GM18511 (cell line): Measurements from ENCODE around the gene CDIPT.
"Not testable (repeated sequence)": the region's sequence is repeated elsewhere in the genome, so short reads cannot be mapped to it uniquely, and the experiment has no call there.

Experiments used
- ATAC-seq: cut with Tn5 transposase; IDR thresholded peaks from one replicate; pipeline ENCODE4 v1.9.1; 2021; ENCODE audit warnings: mild to moderate bottlenecking, moderate library complexity; ENCODE audit not compliant: unreplicated experiment

Gene CDIPT

DNA sequence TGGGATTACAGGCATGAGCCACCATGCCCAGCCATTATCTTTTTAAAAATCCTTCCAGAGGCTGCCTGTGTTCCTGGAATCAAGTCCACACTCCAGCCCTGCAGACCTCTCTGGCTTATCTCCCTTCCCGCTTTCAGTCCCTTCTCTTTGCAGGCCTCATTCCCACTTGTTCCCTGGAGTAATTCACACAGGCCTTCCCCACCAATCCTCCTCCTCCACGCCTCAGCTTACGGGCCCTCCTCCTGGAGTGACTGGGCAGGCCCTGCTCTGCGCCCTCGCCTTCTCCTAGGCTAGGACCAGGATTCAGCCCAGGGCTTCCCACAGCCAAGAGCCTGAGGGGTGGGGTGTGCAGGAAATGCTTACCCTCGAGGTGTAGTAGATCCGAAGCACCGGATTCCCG is 2.8 kb downstream of the CDIPT start:
- ATAC-seq, result no peak

DNA sequence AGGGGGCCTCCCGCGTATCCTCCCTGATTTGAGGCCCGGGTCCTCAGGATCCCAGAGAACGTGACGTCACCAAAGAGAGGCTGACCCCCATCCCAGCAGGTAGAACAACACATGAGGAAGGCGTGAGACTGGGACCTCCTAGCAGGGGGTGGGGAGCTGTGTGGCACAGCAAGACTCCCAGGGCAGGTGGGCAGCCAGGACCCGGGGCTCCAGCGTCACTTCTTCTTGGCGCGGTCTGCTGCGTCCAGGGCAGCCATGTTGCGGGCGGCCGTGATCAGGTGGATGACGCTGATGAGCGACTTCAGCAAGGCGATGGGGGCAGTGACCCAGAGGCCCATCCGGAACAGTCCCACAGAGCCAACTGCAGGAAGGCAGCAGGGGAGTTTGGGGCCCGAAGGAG is 4.1 kb downstream of the CDIPT start:
- no peak for ATAC-seq

DNA sequence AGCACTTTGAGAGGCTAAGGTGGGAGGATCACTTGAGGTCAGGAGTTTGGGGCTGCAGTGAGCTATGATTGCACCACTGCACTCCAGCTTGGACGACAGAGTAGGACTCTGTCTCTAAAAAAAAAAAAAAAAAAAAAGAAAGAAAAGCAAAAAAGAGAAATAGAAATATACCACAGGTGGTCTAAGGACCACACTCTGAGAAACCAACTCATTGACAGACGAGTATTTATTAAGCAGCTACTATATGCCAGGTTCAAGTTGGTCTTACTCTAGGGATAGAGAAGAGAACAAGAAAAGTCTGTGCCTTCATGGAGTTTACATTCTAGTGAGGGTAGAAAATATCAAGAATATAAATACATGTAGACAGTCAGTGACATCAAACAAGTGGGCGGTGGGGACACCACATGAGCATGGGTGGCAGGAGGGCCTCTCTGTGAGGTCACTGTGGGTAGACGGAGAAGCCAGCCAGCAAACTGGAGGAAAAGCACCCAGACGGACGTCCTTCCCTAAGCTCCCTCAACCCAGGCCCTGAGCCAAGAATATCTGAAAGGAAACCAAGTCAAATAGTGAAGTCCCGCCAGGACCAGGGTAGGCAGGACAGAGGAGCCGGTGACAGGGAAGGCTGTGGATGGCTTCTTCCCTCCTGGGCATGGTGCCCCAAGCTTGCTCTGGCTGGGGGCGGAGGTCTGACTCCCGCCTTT is 4.7 kb downstream of the CDIPT start:
- no peak for ATAC-seq

DNA sequence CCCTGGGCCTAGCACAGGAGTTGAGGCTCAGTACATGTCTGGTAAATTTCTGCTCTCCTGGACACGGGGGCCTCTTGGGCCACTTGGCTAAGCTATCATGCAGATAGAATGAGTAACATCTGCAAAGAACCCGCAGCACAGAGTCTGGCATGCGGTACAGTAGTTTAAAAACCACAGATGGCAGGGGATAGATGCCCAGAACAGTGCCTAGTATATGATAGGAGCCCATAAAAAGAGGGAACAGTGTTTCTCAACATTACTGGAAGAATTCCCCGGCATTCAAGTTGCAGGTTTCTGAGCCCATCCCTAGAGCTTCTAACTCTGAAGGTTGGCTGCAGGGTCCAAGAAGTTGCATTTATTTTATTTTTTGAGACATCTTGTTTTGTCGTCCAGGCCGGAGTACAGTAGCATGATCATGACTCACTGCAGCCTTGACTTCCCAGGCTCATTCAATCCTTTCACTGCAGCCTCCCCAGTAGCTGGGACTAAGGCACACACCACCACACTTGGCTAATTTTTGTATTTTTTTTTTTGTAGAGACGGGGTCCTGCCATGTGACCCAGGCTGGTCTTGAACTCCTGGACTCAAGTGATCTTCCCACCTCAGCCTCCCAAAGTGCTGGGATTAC is 5.8 kb downstream of the CDIPT start:
- no peak for ATAC-seq

DNA sequence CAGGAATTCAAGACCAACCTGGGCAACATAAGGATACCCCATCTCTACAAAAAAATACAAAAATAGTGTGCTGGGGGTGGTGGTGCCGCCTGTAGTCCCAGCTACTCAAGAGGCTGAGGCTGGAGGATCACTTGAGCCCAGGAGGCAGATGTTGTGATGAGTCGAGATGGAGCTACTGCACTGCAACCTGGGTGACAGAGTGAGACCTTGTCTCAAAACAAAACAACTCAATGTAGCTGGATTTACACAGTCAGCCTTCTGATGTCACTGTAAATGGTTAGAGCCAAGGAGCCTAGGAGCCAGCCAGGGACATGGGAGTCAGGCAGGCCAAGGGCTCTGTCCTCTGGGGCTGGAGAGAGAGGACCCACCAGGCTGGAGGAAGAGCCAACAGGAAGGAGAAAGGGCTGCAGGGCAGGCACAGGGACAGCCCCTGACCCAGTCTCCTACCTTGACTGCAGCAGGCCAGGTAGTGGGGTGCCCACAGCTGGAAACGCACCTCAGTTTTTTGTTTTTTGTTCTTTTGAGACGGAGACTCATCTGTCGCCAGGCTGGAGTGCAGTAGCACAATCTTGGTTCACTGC is 8.4 kb downstream of the CDIPT start:
- ATAC-seq, result no peak

DNA sequence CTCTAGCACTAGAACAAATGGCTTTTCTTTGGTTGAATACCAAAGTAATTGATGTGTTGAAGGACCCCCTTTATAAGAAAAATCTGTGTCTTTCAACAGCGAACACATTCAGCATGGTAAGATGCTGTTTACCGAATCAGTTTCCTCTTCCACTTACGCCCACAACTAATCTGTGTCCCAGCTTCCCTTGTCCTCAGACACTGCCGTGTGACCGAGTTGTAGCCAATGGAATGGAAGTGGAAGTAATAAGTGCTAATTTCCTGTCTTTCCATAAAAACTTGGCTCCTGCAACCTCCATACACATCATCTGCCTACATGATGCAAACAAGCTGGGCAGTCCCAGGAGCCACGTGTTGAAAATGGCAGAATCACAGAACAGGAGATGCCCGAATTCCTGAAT is 10.4 kb downstream of the CDIPT start:
- no peak for ATAC-seq

DNA sequence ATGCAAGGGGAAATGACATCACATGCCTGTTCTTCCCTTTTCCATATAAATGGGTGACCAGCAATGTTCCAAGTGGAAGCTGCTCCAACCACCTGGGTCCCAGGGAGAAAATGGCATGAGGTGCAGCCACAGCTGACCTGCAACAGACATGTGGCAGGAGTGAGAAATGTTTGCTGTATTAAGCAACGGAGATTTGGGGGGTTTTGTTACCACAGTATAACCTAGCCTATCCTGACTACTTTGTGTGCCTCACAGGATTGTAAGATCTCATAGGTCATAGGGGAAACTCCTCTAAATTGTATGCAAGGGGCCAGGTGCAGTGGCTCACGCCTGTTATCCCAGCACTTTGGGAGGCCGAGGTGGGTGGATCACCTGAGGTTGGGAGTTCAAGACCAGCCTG is 12.0 kb downstream of the CDIPT start:
- ATAC-seq, result no peak

DNA sequence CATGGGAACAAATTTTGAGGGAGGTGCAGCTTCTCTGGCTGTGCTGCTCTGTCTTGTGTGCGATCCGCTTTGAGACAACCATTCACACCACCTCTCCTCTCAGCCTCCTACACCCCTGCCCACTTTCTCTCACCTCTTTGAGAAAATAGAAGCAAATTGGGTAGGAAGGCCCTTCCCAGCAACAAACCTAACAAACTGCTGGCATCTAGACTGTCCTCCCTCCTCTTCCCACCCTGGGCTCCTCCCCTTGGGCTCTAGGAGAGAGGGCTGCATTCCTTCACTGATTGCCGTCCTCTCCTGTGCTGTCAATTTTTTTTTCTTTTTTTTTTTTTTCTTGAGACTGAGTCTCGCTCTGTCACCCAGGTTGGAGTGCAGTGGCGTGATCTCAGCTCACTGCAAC is 13.5 kb downstream of the CDIPT start:
- ATAC-seq, result no peak

DNA sequence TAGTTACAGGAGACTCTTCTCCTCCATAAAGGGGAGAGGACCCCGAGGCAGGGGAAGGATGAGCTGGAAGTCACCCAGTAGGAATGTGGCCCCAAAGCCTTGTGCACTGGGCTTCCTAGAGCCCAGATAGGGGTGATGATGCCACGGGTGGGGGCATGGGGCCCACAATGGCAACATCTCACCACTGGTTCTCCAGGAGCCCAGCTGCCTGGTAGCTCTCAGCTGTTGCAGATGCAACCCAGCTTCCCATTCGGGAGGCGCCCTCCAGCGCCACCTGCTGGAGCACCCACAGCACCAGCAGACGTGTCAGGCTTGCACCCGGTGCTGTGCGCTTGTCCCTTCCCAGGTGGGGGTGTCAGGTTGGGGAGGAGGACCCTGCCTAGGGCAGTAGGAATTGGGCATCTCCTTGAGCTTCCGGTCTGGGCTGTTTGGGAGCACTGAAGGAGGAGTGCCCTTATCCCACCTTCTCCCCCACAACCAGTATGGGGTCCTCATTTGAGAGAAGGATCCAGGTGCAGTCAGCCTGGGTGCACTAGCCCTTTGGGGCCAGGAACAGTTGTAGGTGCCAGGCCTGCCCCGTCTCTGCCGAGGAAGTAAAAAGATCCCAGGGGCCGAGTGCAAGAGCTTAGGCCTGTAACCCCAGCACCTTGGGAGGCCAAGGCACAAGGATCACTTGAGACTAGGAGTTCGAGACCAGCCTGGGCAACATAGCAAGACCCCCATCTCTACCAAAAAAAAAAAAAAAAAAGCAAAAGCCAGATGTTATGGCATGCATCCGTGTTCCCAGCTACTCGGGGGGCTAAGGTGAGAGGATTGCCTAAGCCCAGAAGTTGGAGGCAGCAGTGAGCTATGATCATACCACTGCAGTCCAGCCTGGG is 14.4 kb downstream of the CDIPT start:
- peak; percentile 59 for ATAC-seq

DNA sequence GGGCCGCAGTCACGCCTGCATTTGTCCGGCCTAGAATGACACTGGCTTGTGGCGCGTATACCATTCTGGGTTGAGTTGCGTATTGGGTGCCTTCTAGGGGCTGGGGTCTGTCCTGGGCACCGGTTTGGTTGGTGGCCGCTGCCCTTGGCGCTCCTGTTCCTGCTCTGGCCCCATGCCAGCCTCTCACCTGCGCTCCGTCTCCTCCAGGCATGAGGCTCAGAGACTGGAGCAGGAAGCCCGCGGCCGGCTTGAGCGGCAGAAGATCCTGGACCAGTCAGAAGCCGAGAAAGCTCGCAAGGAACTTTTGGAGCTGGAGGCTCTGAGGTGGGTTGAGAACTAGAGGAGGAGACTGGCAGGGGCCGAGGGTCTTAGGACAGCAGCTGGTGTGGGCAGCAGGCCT is 17.4 kb downstream of the CDIPT start:
- ATAC-seq, result no peak

DNA sequence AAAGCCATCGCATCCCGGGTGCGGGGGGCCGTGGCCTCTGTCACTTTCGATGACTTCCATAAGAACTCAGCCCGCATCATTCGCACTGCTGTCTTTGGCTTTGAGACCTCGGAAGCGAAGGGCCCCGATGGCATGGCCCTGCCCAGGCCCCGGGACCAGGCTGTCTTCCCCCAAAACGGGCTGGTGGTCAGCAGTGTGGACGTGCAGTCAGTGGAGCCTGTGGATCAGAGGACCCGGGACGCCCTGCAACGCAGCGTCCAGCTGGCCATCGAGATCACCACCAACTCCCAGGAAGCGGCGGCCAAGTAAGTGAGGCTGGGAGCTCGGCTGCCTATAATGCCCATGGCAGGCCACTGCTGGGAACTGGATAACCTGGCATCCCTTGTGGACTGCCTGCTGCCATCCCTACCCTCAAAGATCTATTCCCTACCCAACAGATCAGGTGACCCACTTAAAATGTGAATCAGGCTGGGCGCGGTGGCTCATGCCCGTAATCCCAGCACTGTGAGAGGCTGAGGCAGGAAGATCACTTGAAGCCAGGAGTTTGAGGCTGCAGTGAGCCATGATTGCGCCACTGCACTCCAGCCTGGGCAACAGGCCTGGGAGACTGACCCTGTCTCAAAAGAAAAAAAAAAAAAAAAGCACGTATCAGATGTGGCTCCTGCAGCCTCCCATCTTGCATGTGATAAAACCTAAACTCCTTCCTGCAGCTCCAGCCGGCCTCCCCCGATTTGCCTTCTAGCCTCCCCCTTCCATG is 18.3 kb downstream of the CDIPT start:
- no peak for ATAC-seq

DNA sequence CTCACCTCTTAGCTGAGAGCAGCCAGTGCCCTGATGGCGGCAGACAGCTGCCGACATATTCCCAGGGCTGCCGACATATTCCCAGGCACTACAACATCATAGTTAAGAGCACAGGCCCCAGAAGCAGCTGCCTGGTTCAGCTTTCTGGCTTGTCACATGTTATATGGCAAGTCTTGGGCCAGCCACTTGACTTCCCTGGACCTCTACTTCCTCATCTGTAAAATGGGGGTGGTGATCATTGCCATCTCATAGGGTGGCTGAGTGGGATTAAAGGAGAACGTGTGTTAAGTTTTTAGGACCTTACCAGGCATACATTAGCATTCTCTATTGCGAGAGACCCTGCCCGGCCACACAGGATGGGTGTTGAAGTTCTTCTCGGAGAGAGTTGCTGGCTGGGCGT is 19.1 kb downstream of the CDIPT start:
- ATAC-seq, result no peak

DNA sequence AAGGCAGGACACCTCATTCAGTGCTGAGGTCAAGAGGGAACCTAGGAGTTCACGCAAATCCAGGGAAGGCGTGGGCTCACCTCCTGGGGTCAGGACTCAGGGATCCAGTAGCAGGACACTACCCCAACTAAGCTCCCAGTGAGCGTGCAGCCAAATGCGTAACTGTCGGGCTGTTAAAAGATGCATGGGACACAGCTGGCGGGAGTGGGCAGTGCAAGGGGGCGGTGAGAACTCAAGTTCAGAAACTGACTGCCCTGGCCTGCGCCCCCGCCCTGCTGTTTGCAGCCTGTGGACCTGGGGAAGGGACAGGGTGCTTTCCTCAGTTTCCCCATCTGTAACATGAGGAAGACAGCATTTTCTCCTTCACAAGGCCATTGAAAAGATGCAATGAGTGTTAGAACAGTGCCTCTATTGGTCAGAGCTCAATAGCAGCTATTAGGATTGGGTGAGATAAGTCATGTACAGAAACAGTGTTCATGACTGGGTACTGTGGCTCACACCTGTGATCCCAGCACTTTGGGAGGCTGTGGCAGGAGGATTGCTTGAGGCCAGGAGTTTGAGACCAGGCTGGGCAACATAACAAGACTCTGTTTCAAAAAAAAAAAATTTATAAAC is 20.2 kb downstream of the CDIPT start:
- ATAC-seq, result no peak

DNA sequence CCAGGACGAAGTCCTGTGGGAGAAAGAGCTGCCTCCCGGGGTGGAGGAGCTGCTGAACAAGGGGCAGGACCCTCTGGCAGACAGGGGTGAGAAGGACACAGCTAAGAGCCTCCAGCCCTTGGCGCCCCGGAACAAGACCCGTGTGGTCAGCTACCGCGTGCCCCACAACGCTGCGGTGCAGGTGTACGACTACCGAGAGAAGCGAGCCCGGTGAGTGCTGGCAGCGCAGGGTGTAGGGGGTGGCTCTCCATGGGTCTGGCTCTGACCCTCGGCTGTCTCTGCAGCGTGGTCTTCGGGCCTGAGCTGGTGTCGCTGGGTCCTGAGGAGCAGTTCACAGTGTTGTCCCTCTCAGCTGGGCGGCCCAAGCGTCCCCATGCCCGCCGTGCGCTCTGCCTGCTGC is 21.4 kb downstream of the CDIPT start:
- ATAC-seq, result no peak

DNA sequence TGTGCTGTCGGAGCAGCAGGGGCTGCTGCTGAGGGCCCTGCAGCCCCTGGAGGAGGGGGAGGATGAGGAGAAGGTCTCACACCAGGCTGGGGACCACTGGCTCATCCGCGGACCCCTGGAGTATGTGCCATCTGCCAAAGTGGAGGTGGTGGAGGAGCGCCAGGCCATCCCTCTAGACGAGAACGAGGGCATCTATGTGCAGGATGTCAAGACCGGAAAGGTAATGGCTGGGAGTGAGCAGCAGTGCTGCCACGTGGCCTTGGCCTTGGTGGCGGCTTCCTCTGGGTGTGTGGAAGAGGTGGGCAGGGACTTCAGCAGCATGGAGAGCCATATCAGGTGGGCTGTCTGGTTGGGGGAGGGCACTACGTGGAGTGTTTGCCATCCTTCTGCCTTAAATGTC is 22.8 kb downstream of the CDIPT start:
- ATAC-seq, result no peak

DNA sequence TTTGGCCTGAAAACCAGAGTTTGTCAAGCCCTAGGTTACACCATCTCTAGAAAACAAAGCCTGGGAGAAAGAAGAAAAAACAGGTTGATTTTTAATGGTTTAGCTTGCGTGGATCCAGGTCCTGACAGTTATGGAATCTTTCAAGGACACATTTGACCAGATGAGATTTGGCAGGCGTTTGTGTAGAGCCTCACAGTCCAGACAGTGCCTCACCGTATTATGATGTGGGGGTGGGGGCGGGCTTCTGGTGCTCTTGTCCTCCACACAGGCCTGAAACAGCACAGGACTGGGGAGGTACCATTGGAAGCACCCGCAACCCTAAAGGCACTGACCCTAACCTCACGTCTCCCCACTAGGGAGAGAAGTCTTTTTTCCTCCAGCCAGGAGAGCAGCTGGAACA is 23.2 kb downstream of the CDIPT start:
- ATAC-seq, result no peak

DNA sequence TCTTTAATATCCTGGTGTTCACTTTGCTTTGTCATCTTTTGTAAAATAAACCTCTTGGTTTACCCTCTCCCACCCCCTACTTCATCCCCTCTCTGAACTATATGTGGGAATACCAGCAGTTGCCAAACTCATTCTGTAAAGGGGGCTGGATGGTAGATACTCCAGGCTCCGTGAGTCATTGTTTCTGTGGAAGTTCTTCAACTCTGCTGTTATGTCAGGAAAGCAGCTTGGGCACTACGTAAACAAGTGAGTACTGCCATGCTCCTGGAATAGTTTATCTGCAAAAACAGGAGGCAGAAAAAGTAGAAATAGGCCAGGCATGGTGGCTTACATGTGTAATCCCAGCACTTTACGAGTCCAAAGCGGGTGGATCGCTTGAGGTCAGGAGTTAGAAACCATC is 25.2 kb downstream of the CDIPT start:
- ATAC-seq, result no peak

DNA sequence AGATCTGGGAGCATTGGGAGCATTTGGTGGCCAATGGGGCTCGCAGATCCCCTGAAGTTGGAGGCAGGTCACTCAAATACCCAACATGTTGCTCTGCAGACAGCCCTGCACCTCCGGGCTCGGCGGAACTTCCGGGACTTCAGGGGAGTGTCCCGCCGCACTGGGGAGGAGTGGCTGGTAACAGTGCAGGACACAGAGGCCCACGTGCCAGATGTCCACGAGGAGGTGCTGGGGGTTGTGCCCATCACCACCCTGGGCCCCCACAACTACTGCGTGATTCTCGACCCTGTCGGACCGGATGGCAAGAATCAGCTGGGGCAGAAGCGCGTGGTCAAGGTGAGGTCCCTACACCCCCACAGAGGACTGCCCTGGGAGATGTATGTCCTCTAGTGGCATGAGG is 26.4 kb downstream of the CDIPT start:
- no peak for ATAC-seq

DNA sequence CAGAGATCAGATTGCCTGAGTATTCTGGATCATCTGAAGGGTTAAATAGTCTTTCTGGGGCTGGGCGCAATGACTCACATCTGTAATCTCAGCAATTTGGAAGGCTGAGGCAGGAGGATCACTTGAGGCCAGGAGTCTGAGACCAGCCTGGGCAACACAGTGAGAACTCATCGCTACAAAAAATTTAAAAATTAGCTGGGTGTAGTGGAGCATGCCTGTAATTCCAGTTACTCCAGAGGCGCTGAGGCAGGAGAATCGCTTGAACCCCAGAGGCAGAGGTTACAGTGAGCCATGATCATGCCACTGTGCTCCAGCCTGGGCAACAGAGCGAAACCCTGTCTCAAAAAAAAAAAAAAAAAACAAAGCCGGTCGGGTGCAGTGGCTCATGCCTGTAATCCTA is 27.1 kb downstream of the CDIPT start:
- no peak for ATAC-seq

DNA sequence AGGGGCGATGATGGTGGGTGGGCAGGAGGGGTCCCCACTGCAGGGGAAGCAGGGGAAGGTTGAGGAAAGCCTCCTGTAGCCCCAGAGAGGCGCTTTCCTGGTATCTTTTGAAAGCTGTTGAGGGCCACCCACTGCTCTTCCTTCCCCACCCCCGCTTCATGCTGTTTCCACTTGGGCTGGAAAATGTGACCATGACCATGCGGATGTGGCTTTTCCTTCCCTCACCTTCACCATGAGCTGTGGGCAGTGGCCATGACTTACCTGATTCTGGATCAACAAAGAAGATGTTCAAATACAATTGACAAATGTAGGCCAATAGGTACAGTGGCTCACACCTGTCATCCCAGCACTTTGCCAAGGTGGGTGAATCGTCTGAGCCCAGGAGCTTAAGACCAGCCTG is 28.9 kb downstream of the CDIPT start:
- no peak for ATAC-seq

DNA sequence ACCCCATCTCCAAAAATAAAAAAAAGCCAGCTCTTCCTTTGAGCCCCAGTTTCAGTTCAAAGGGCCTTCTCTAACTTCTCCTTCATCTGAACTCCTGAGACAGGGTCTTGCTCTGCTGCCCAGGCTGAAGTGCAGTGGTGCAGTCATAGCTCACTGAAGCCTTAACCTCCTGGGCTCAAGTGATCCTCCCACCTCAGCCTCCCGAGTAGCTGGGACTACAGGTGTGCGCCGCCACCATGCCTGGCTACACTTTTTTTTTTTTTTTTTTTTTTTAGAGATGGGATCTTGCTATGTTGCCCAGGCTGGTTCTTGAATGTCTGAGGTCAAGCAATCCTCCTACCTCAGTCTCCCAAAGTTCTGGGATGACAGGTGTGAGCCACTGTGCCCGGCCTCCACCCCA is 29.8 kb downstream of the CDIPT start:
- ATAC-seq, result not testable (repeated sequence)
